Breast epithelium (tissue), 3 donors: ENCODE results near the gene UBE3B.

ENCODE experiments used
- POLR2A ChIP-seq: fragments of 450-650 bp; IDR thresholded peaks from one replicate; pipeline ENCODE4 v1.6.1; 2016; ENCODE audit warnings: antibody characterized with exemption, mild to moderate bottlenecking, moderate library complexity
- POLR2AphosphoS5 ChIP-seq, 3 donors: sonication (generic); formaldehyde crosslinking; IDR thresholded peaks; one replicate each; pipeline ENCODE4 v1.6.1; 2017; ENCODE audit warnings: antibody characterized with exemption in 3 of 3
- TF ChIP-seq, protein P1 (sequence below), 3 donors: fragments of 450-650 bp; IDR thresholded peaks; one replicate each; pipeline ENCODE4 v1.5.1; 2016 to 2017; ENCODE audit warnings: antibody characterized with exemption in 3 of 3, mild to moderate bottlenecking in 3 of 3, moderate library complexity in 3 of 3

DNA sequence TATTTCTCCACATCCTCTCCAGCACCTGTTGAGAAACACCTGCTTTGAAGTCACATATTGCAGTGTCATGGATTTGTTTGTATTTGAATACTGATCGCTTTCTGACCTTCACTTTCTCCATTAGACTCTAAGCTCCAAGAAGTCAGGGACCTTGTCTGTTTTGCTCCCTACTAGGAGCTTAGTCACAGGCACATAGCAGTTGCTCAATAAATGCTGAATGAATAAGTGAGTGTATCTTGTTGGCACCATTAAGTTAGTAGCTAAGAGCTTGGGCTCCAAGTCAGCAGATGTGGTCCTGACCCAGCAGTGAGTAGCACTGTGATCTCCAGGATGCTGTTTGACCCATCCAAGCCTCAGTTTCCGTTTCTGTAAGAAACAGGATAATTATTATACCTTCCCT, 106.3 kb downstream of the UBE3B start:
- no peak for TF ChIP-seq POLR2AphosphoS5 (IDR thresholded peaks at IDR 0.05)
- no peak for TF ChIP-seq POLR2A
- TF ChIP-seq, protein P1, sequence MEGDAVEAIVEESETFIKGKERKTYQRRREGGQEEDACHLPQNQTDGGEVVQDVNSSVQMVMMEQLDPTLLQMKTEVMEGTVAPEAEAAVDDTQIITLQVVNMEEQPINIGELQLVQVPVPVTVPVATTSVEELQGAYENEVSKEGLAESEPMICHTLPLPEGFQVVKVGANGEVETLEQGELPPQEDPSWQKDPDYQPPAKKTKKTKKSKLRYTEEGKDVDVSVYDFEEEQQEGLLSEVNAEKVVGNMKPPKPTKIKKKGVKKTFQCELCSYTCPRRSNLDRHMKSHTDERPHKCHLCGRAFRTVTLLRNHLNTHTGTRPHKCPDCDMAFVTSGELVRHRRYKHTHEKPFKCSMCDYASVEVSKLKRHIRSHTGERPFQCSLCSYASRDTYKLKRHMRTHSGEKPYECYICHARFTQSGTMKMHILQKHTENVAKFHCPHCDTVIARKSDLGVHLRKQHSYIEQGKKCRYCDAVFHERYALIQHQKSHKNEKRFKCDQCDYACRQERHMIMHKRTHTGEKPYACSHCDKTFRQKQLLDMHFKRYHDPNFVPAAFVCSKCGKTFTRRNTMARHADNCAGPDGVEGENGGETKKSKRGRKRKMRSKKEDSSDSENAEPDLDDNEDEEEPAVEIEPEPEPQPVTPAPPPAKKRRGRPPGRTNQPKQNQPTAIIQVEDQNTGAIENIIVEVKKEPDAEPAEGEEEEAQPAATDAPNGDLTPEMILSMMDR (IDR thresholded peaks at IDR 0.05) = no peak
